Superior temporal gyrus (tissue), 1 donor: ENCODE data around the gene RRAS2.
"Not testable (repeated sequence)": the region's sequence is repeated elsewhere in the genome, so short reads cannot be mapped to it uniquely, and the experiment has no call there.

ENCODE experiments used
- DNase-seq: peaks from one replicate; pipeline ENCODE4 v3.0.0-alpha.2; 2016; ENCODE audit errors: extremely low spot score

The RRAS2 gene

GRCh38 chr11:14255238-14255534 is 103.8 kb downstream of the RRAS2 start:
- DNase-seq = no peak

- DNase-seq = no peak
These were observed 104.3 kb downstream of the RRAS2 start for GRCh38 chr11:14254533-14255237.

GRCh38 chr11:14253840-14254239 is 105.1 kb downstream of the RRAS2 start:
- DNase-seq = no peak

GRCh38 chr11:14253421-14253820 is 105.6 kb downstream of the RRAS2 start:
- DNase-seq = no peak

- DNase-seq = not testable (repeated sequence)
These were observed 106.5 kb downstream of the RRAS2 start for GRCh38 chr11:14252501-14252900.

- DNase-seq = no peak
These were observed 107.2 kb downstream of the RRAS2 start for GRCh38 chr11:14251754-14252153.

DNA sequence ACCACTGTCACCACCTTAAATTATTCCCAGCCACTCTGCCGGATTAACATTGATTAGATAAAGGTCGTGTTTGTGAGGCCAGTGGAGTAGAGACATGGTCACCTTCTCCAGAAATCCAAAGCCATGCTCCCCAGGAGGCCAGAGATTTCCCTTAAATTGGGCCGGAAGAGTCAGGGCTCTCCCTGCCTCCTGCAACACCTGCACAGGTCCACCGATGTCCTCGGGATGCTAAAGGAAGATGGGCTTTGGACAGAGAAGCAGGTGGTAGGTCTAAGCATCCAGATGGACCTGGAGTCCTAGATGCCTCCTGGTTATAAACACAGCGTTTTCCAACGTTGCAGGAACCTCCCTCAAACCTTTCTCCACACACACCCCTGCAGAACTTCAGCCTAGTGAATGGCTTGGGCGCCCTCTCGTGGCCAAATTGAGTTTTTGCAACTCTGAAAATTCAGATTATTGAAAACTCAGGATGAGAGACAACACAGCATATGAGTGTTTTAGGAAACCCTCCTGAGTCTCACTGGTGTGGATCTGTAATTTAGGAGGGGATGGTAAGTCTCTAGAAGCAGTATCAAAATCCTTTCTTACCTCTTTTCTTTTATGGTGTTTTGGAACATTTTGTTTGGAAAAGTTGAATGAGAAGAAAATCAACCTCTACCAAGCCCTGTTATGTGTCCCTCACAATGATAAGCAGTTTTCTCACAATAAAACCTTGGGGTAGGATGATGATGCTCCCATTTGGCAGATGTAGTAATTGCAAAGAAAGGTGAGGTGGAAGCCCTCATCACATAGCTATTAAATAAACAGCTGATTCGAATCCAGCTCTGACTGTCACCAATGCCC is 109.6 kb downstream of the RRAS2 start:
- DNase-seq = peak; percentile 92

DNA sequence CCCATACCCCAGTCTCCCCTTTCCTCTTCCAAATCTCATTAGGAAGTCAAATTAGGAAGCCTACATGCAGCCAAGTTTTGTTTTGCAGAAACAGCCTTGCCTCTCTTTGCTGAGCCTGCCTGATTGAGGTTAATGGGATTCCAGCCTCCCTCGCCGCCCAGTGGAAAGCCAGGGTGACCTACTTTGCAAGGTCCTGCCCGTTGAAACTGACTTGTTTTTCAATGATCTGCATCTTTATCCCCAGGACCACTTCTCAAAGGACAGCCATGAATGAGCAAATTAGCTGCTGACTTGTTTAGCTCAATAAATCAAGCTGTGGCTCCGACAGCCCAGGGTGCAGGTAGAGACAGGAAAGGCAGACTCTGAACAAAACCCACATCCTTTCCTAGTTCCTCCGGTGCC is 110.4 kb downstream of the RRAS2 start:
- peak; percentile 65 for DNase-seq

DNA sequence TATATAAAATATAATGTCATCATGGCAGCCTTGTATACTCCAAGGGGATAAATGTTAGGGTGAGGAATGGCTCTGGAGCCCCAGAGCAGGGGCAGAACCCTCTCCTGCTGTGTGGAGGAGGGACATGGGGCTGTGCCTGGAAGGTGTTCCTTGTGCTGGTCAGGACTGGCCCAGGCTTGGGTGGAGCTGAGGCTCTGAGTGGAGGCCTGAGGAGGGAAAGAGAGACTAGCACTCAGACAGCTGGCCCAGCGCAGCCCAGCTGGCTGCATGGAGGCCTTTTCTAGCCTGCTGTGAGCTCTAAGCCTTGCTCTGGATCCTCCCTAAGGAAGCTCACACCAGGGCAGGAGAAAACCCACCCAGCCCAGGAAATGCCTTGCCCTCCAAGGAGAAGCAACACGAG is 113.5 kb downstream of the RRAS2 start:
- DNase-seq = no peak

- no peak for DNase-seq
These were observed 114.1 kb downstream of the RRAS2 start for GRCh38 chr11:14244926-14245325.

DNA sequence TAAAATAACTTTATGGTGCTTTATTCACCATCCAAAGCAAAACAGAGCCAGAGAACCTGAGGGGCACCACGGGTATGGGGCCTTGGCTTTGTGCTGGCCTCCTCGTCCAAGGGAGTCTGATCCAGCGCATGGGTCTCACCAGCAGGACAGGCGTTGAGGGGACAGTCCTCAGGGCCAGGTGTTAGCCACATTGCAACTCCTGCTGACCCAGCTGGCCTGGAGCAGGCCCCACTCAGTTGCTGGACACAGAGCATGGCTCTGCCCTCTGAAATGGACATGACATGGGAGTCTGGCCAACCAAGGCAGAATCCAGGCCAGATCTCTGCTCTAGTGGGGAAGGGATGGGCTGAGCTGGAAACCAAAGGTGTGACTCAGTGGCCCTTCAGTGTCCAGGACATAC is 116.2 kb downstream of the RRAS2 start:
- DNase-seq = no peak

- DNase-seq = peak; percentile 57
These were observed 116.8 kb downstream of the RRAS2 start for GRCh38 chr11:14242187-14242586.

- no peak for DNase-seq
These were observed 118.0 kb downstream of the RRAS2 start for GRCh38 chr11:14240951-14241350.

GRCh38 chr11:14240221-14240620 is 118.8 kb downstream of the RRAS2 start:
- no peak for DNase-seq

DNA sequence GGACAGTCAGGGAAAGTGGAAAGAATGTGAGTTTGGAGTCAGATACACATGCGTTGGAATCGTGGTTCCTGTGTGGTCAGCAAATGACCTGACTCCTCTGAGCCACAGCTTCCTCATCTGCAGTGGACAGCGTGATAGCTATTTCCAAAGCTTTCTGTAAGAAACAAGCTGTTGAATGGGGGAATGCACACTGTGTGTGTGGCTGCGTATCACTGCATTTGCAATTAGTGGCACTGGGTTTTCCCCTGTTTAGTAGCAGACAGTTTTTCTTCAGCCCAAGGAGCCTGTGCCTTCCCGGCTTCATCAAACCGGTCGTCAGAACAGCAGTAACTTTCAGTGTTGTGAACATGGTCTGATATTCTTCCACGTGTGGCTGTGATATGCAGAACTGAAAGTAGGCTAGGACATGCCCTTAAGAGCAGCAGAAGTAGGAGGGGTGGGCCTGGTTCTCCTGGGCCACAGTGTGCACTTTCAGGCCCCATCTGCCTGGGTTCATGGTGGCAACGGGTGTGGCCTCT is 121.5 kb downstream of the RRAS2 start:
- peak; percentile 44 for DNase-seq

GRCh38 chr11:14235701-14236100 is 123.3 kb downstream of the RRAS2 start:
- DNase-seq = no peak

DNA sequence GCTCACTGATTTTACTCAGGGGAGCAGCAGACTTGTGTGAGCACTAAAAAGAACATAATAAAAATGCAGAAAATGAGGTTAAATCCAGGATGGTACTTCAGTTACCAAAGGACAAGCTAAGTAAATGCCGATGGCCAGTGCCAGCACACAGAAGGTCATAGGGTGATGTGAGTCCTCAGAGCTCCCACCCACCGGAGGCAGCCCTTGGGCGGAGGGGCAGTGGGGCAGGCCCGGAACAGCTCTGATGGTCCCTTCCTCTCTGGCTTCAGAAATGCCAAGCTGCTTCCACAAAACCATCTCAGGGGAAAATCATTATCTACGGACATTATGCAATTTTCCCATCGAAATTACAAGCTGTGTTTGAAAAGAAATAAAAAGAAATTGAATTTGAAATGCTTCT is 124.5 kb downstream of the RRAS2 start:
- DNase-seq = no peak

GRCh38 chr11:14232652-14233051 is 126.3 kb downstream of the RRAS2 start:
- DNase-seq = no peak

DNA sequence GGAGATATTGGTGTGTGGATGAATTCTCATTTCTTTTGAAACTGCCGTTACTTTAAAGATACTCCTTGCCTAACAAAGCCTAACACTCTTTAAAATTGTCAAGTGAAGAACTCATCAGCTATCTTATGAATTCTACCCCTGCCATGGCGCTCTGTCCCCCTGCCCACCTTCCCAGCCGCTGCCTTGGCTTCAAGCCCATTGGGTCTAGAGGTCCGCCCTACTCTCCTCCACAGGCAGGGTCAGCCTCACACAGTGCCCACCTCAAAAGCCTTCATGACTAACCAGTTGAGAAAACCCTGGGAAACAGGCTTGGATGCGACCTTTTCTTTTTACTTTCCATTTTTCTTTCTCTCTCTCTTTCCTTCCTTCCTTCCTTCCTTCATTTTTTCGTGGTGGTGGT is 128.6 kb downstream of the RRAS2 start:
- DNase-seq = no peak

DNA sequence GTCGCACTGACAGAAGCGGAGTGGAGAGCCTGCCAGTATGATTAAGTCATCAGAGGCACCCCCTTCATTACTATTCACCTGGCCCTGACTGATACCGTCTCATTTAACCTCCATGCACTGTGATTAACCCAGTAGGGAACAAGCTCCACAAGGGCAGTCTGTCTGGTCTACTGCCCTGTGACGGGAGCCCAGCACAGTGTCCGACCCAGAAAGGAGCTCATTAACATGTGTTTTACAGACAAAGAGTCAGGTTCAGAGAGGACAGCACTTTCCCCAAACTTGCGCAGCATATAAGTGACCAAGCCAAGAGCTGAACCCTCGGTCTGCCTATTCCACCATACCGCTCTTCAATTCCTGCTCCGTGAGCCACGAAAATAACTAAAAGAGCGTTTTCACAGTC is 129.5 kb downstream of the RRAS2 start:
- no peak for DNase-seq

DNA sequence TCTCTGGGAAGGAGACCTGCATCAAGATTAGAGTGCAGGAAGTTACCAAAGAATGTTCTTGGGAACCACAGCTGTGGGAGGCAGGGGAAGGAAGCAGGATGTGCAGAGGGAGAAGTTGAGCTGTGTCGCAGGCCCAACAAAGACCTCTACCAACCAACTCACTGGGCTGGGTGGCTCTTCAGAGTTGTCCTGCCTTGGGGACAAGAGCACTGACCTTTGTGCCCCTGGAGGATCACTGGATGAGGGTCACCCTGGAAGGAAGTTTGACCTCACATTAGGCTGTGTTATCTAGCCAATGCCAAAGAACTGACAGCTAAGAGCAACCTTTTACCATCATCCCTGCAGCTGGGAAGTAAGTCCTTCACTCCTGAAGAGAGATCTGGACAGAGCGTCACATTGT is 130.6 kb downstream of the RRAS2 start:
- no peak for DNase-seq
